ENCODE results near the gene OR13J1.
"Not testable (repeated sequence)": the region's sequence is repeated elsewhere in the genome, so short reads cannot be mapped to it uniquely, and the experiment has no call there.

The OR13J1 gene, protein sequence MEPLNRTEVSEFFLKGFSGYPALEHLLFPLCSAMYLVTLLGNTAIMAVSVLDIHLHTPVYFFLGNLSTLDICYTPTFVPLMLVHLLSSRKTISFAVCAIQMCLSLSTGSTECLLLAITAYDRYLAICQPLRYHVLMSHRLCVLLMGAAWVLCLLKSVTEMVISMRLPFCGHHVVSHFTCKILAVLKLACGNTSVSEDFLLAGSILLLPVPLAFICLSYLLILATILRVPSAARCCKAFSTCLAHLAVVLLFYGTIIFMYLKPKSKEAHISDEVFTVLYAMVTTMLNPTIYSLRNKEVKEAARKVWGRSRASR

DNA sequence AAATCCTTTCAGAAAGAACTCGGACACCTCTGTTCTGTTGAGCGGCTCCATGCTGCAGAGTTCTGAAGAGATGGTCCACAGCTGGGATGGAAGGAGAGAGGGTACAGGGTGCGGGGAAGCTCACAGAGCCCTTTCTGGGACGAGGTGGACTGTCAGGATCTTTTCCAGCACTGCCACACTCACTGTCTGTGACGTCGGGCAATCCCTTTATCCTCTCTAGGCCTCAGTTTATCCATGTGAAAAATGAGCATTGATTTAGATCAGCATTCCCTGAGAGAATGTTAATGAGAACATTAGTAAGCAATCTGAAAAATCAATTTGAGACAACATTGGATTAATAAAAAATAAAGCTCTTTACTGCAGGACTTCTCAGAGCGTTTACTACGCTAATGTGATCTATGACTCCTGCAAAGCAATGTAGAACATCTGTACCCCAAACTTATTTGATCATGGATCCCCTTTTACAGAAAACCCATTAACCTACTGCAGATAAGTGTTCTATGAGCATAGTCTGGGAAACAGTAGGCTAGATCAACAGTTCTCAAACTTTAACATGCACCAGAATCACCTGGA is at the start of gene OR13J1:
OR13J1 (minus strand) TSS at position 51 of the 573 bp plus-strand sequence; CDS start at position 51, 0 bp downstream.
- DNase-seq = no peak

DNA sequence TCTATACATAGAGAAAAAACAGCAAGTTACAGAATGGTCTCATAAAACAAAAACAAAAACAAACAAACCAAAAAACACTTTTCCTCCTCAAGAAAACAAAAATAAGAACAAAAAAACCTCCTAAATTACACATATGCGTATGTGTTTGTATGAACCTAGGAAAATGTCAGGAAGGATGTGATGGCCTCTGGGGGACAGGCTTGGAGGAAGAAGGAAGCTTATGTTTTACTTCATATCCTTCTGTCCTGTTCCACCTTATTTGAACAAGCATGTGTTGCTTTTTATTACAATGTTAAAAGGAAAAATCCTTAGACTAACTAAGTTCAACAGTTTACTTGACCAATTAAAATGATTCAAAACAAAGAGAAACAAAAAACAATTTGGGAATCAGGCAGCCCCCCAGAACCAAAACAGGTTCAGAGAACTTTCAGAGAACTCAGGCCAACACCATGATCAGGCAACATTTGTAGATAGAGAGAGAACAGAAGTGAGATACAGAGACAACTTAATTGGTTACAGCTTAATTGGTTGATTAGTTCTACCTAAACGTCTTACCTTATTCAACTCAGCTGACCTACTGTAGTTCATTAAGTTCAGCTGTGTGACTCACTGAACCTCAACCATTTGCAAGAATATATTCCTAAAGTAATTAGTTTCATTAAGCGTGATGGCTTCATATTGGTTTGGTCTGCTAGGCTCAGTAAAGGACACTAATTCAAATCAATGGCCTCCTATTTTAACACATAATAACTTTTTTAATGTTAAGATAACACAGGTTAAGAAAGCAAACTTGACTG is 49.2 kb upstream of the OR13J1 start:
- no peak for DNase-seq

DNA sequence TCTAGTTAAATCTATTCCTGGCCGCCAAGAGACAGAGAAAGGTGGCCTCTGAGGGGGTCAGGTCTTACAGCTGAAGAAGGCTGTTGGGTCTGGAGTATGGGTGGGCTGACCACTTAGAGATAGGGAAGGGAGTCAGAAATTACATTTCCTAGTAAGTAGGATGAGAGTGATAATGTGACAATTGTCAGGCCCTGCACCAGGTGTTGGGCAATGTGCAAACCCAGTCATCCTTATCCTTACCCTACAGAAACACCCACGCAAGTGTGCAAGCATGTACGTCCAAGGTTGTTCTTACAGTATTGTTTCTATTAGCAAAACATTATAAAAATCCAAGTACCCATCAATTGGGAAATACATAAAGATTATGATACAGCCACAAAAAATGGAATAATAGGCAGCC is 48.6 kb upstream of the OR13J1 start:
- no peak for DNase-seq

DNA sequence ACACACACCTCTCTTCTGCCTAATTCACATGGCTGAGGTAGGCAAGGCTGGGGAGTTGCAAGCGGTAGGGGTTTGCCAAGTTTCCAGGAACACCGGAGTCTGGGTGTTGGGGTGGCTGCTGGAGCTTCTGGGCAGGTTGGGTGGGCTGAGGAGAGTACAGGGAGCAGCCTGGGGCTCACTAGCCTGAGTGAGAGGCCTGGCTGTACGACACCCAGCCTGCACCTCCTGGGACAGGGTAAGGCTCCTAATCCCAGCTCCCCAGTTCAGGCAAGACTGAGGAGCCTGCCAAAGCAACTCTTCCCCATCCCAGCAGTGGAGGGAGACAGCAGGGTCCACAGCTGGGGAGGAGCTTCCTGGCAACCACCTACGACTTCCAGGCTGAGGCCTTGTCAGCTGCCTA is 47.1 kb upstream of the OR13J1 start:
- no peak for DNase-seq

DNA sequence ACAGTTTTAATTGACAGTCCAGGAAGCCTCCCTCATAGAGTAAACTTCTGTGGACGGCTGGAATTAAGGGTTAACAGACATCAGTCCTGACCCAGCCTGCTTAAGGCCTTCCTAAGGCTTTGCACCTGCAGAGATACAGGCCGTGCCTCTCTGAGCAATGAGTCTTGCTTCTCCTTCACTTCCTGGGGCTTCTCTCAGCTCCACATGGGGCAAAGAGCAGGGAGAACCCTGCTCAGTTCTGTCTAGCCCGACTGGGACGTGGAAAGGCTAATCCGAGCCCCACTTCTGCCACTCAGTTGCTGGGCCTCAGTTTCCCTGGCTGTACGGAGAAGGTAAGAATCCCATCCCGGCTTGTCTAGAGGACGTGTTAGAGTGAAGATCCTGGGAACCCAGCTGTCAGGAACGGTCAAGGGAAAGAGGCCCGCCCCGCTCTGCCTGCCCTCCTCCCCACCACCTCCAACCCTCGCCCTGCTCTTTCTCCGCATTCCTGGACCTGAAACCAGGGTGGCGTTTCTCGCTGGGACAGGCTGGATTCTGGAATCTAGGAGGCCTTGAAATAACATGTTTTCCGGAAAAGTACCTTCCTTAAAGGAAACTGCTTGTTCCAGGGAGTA is 45.6 kb upstream of the OR13J1 start:
- no peak for DNase-seq

DNA sequence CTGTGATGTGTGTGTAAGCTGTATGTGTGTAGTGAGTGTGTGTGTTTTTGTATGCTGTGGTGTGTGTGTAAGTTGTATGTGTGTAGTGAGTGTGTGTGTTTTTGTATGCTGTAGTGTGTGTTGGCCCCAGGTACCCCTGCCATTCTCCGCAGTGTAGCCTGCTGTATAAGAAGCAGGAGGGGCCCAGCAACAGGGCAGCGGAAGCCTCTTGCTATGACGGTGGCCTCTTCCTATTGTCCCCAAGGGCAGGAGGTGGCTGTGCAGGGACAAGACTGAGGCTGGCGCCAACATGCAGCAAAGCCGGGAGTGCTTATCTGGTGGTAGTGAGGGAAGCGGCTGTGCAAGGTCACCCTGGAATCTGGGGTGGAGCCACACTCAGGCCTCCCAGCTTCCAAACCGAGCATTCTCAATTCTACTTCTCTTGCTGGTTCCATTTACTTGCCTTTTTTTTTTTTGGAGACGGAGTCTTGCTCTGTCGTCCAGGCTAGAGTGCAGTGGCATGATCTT is 44.2 kb upstream of the OR13J1 start:
- DNase-seq = peak; percentile 41

DNA sequence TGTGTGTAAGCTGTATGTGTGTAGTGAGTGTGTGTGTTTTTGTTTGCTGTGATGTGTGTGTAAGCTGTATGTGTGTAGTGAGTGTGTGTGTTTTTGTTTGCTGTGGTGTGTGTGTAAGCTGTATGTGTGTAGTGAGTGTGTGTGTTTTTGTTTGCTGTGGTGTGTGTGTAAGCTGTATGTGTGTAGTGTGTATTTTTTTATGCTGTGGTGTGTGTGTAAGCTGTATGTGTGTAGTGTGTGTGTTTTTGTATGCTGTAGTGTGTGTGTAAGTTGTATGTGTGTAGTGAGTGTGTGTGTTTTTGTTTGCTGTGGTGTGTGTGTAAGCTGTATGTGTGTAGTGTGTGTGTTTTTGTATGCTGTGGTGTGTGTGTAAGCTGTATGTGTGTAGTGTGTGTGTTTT is 43.2 kb upstream of the OR13J1 start:
- not testable (repeated sequence) for DNase-seq

DNA sequence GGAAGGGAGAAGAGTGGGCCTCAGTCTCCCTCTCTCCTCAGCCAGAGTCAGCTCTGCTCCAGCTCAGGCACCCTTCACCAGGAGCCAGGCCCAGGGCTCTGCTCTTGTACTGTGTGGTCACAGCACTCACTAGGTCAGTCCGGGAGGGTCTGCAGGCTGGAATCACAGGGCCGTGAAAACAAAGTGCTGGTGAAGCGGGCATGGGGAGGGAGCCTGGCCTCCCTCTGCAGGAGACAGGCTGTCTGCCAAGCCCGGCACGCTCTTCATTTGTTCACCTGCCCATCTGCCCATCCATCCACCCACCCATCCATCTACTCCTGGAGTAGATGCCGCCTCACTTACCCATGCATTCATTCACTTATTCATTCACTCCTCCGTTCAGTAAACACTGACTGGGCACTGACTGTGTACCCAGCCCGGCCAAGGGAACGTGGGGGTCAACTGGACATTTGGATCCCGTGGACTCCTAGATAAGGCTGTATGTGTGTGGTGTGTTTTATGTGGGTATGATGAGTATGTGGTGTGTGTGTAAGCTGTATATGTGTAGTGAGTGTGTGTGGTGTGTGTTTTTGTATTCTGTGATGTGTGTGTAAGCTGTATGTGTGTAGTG is 42.7 kb upstream of the OR13J1 start:
- DNase-seq = no peak

DNA sequence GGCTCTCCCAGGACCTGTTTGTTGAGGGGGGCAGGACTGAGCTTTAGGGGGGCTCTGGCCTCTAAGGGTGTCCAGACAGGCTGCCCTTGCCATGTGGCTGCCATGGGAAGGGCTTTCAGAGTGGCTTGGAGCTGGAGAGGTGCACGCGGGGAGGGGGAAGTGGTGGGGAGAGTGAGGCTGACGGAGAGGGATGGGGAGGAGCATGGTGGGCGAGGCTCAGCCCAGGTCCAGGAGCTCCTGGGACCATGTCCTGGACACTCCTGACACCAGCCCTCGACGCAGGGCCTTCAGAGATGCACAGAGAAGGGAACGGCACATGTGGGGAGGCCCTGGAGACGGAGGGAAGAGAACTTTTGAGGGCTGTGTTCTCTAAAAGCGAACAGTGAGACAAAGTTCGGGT is 41.5 kb upstream of the OR13J1 start:
- no peak for DNase-seq

DNA sequence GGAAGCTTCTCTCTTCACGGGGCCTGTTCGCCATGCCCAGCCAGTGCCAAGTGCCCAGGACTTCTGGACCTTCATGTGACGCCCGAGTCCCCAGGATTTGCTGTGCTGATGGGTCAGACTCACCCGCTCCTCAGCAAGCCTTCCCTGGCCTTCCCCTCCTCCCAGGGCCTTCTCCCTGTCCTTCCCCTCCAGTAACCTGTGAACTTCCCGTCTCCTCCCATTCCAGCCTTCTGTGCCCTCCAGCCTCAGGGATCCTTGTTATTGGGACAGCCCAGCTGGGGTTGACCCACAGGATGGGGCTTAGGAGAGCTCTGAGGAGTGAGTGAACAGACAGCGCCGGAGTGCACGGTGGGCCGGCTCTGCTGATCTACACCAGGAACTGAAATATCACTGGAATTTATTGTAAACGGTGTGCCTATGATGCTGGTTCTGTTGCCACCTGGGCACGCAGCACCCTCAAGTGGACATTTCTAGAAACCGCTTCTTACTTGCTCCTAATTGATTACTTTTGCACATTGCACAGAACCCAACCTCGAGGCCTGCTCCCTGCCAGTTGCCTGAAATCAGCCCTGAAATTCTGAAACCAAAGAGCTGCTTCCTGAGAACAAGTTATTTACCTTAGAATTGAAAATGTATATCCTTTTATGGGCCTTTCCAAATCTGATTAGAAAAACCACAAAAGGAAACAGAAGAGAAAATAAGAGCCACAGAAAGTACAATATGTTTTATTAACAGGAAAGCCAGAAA is 40.6 kb upstream of the OR13J1 start:
- DNase-seq = peak; percentile 70

DNA sequence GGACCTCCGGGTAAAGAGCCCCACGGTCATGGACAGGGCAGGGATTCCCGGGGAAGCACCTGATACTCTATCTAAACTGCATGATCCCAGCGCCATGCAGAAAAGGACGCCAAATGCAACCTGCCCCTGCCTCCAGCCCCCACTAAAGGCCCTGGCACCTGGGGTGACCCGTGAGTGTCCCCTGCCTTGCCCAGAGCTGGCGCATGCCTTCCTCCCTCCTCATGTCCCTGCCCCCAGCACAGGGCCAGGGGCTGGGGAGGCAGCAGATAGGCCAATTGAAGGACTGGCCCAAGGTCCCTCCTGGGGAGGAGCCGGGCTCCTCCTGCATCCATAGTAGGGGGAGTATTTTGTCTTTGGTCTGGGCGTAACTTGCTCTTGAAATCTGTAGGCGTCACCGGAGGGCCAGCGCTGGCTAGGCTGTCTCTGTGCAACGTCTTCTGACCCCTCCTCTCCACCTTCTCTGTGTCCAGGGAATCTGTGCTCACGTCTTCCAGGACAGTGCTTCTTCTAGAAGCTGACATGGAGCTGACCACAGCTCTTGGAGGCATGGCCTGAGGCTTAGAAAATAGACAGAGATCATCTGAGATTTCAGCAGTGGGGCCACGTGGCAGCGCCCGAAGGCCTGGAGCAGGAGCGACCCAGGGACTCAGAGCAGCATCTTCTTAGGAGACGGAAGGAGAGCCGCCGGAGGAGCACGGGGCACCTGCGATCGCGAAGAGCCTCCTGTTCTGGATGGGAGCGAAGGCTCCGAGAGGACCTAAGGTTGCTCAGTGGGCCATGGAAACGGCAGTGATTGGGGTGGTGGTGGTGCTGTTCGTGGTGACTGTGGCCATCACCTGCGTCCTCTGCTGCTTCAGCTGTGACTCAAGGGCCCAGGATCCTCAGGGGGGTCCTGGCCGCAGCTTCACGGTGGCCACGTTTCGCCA is 39.7 kb upstream of the OR13J1 start:
- DNase-seq = no peak

DNA sequence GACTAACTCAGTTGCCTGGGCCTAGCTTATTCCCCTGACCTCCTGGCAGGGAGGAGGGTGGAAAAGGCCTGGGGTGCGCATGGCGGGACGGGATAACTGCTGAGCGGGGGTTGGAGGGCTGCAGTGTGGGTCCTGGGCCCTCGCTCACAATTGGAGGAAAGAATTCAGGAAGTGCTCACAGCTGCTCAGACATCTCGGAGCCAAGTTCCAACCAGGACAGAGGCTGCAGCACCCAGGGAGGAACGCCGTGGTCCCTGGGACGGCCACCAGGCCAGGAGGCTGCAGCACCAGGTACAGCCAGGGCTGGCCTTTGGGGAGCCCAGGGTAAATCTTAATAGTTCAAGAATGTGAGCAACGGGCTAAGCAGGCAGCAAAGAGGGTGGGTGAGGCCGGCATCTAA is 39.1 kb upstream of the OR13J1 start, which contains the start of gene SPAAR:
SPAAR (plus strand) TSS at position 217 of the 400 bp plus-strand sequence. CDS start 974 bp downstream, outside the sequence.
- DNase-seq = no peak

DNA sequence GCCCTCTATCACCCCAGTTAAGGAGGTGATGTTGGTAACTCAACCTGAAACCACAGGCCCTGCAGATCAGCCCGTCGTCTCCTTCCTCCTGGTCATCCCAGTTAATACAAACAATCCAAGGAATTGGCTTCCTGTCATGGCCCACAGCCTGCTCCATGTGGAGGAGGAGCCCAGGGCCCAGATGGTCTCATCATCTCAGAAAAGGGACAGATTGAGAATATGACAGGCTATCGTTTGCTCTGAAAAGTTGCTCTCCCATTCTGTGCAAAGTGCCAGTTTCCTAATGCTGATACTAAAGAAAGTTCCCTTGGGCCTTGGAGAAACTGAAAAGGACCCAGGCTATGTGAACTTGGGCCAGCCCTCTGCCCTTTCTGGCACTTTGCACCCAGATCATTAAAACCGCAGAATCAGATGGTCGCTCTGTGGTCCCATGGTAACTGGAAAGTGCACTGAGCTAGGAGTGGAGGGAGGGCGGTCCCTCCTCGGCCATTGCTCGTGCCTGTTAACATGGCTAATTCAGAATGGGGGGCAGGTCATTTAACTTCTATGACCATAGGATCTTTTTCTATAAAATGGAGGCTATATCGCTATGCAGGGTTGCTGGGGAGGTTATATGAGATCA is 38.4 kb upstream of the OR13J1 start:
- no peak for DNase-seq

DNA sequence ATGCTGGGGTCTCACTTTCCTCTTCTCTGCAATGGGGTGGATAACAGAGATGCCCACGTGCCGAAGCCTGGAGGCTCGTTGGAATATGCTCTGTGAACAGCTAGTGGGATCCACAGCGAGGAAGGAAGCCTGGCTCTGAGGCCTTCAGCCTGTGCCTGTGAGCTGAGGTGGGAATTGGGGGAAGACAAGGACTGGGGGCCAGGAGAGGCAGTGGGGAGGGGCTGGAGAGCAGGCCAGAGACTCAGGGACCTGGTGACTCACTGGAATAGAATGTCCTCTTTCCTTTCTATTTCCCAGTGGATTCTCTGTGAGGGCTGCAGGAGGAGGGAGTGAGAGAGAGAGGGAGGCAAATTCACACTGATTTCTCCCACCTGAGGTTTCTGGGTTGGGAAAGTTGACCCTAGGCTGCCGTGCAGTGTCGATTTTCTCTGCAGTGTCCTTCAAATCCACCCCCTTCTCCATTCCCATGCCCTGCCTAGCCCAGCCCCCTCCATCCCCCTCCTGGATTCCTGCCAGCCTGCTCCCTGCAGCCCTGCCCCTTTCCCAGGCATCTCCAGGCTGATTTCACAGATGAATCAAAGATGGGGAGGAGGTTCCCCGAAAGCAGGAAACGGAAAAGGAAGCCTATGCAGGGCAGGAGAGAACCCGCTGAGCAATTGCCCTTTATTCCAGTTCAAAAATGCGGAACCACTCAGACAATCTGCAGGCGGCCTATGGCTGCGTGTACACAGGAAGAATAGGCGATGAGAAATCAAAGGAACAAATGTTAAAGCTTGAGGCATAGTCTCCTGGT is 37.7 kb upstream of the OR13J1 start:
- peak; percentile 7 for DNase-seq

DNA sequence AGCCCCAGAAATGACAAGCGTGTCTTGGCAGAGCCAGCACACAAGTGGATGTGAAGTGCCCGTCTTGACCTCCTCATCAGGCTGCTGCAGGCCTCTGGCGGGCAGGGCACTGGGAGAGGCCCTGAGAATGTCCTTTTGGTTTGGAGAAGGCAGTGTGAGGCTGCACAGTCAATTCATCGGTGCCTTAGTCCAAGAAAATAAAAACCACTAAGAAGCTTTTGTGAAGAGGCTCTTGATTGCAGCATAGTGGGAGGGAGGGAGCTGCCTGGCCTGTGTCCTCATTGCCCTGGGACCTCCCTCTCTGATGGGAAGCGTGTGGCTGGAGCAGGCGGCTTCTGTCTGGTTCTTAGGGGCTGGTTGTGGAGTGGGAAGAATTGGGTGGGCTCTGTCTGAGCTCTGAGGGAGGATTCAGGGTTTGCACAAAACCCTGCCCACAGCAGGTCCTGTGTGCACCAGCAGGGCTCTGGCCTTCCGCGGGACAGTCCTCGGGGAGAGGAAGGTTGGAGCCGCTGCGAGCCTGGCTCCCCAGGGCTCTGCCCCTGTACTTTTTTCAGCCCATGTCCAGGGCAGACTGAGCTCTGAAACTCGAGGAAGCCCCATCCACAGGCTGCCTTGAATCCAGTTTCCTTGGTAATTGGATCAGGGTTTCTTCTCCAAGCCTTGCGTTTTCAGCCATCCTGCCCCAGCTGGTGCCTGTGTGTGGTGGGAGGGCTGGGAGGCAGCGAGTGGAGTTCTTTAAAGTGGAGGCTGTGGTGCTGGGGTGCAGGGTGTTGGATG is 36.9 kb upstream of the OR13J1 start:
- DNase-seq = no peak

DNA sequence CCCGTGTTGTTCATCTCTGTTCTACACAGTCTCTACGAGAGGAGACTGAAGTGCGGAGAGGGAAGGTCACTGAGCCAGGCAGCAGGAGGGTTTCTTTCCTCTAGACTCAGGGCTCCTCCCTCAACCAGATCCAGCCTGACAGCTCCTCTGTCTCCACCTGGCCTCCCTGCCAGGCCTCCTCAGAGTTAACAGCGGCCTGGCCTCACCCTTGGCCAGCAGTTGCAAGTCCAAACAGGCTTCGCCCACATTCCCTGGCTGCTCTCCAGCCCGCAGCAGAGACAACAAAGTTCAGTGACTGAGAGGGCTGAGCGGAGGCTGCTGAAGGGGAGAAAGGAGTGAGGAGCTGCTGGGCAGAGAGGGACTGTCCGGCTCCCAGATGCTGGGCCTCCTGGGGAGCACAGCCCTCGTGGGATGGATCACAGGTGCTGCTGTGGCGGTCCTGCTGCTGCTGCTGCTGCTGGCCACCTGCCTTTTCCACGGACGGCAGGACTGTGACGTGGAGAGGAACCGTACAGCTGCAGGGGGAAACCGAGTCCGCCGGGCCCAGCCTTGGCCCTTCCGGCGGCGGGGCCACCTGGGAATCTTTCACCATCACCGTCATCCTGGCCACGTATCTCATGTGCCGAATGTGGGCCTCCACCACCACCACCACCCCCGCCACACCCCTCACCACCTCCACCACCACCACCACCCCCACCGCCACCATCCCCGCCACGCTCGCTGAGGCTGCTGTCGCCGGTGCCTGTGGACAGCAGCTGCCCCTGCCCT is 35.9 kb upstream of the OR13J1 start, which contains the start of gene HRCT1:
HRCT1 (plus strand) TSS at position 291 of the 768 bp plus-strand sequence; CDS start at position 377, 86 bp downstream.
- no peak for DNase-seq

DNA sequence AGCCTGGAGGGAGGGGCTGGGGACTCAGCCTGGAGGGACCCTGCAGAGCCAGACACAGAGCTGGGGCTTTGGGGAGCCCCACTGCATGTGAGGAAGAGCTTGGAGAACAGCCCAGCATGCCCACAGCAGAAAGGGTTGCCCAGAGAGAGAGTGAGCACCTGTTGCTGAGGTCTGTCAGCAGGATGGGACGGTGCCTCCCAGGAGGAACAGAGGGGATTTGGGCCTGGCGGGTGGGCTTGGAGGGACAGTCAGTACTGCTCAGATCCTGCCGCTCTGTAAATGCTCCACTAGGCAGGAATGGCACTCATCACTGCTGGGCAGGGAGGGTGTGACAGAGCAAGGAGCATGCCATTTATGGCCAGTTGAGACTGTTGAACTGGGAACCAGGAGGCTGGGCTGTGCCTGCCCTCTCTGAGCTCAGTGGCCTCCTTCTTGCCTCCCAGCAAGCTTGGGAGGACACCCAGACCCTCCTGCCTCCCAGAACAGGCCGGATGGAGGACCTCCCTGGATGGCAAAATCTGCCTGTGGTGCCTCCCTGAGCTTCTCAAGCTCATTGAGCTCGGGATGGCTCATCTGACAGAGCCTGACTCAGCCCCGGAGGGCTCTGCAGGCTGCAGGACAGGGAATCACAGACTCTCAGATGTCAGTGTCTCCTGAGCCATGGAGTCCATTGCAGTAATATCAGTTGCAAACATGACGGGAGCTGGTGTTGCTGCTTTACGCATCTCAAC is 35.0 kb upstream of the OR13J1 start:
- DNase-seq = no peak
